ENCODE measurements around the gene SIRT7.
A peak's percentile ranks its signal among the peaks of the same experiment; 100 is the strongest.

- TF ChIP-seq CTCF (IDR thresholded peaks at IDR 0.05): no peak
- TF ChIP-seq EP300 (IDR thresholded peaks at IDR 0.05): peak in 1 of 4 donors; percentile 35
- peak; percentile 85 to 88 for TF ChIP-seq POLR2AphosphoS5 (IDR thresholded peaks at IDR 0.05)
- no peak for TF ChIP-seq POLR2A (IDR thresholded peaks at IDR 0.05)
Observed at GRCh38 chr17:81966343-81967243, 48.6 kb upstream of the SIRT7 start.

Data from upper lobe of left lung (tissue), 4 donors.